OCI-LY3 (cell line): ENCODE data around the gene CDO1.
A peak's percentile ranks its signal among the peaks of the same experiment; 100 is the strongest.

Experiments used
- H2AFZ ChIP-seq: fragments of 200-600, 300-600 bp; shearing (Covaris generic); 2 replicates; pipeline ENCODE4 v1.6.0; 2014; ENCODE audit warnings: antibody characterized with exemption, low read depth, low read length
- H3K27ac ChIP-seq: fragments of 200-600, 300-600 bp; sonication (generic); 2 replicates; pipeline ENCODE4 v1.5.1; 2014; ENCODE audit warnings: mild to moderate bottlenecking, low read length, moderate library complexity, mixed read lengths
- H3K27me3 ChIP-seq: fragments of 200-600, 300-600 bp; sonication (generic); 2 replicates; pipeline ENCODE4 v1.6.1; 2014; ENCODE audit warnings: low read depth, low read length, mixed read lengths
- H3K36me3 ChIP-seq: fragments of 200-600, 300-600 bp; sonication (generic); replicated peaks from 2 replicates; pipeline ENCODE3; 2014; ENCODE audit warnings: low read depth, low read length, mixed read lengths
- H3K4me1 ChIP-seq: fragments of 300-600, 200-600 bp; sonication (generic); 2 replicates; pipeline ENCODE4 v1.6.1; 2014; ENCODE audit warnings: low read length, mixed read lengths
- H3K4me2 ChIP-seq: fragments of 200-600, 300-600 bp; sonication (generic); 2 replicates; pipeline ENCODE4 v1.6.1; 2014; ENCODE audit warnings: low read length, mixed read lengths
- H3K4me3 ChIP-seq: fragments of 300-600, 200-600 bp; sonication (generic); 2 replicates; pipeline ENCODE4 v1.5.1; 2014; ENCODE audit warnings: antibody characterized with exemption, mild to moderate bottlenecking, low read length, moderate library complexity
- H3K79me2 ChIP-seq: fragments of 300-600, 200-600 bp; shearing (Covaris generic); 2 replicates; pipeline ENCODE4 v1.6.1; 2014; ENCODE audit warnings: mild to moderate bottlenecking, low read length, mixed read lengths
- H3K9ac ChIP-seq: fragments of 300-600, 200-600 bp; shearing (Covaris generic); 2 replicates; pipeline ENCODE4 v1.6.0; 2014; ENCODE audit warnings: mild to moderate bottlenecking, low read length, moderate library complexity
- H3K9me3 ChIP-seq: fragments of 200-600, 300-600 bp; shearing (Covaris generic); 2 replicates; pipeline ENCODE4 v1.6.1; 2014; ENCODE audit warnings: low read length, mixed read lengths; ENCODE audit not compliant: insufficient read depth
- H4K20me1 ChIP-seq: fragments of 200-600, 300-600 bp; sonication (generic); 2 replicates; pipeline ENCODE4 v1.6.1; 2016; ENCODE audit warnings: low read length, mixed read lengths; ENCODE audit not compliant: insufficient read depth
- CTCF ChIP-seq: fragments of 200-600, 300-600 bp; sonication (generic); IDR thresholded peaks from 2 replicates; pipeline ENCODE4 v1.5.1; 2014; ENCODE audit warnings: antibody characterized with exemption, low read length, low read depth
- EZH2phosphoT487 ChIP-seq: fragments of 200-600 bp; shearing (Covaris generic); IDR thresholded peaks from 2 replicates; pipeline ENCODE4 v1.6.1; 2018; ENCODE audit warnings: antibody characterized with exemption, mixed run types, low read depth

CDO1 gene

GRCh38 chr5:115842952-115843351 is 26.5 kb upstream of the CDO1 start:
- Histone ChIP-seq H3K9ac (peak overlapping the region; percentile 63), H4K20me1 (peaks cover 55% of the 10 kb centered on the region)

GRCh38 chr5:115842089-115842935 is 25.9 kb upstream of the CDO1 start:
- H3K4me1 ChIP-seq = peaks cover 50% of the 10 kb centered on the region
- peak overlapping the region; percentile 63 for H3K9ac ChIP-seq
- H3K4me2 ChIP-seq = peak overlapping the region; percentile 87
- H2AFZ ChIP-seq = no peak overlapping the region
- H3K27me3 ChIP-seq = no peaks in the 10 kb centered on the region
- H3K9me3 ChIP-seq = no peaks in the 10 kb centered on the region
- H3K79me2 ChIP-seq = peaks cover 74% of the 10 kb centered on the region
- TF ChIP-seq CTCF = no peak
- no peak for TF ChIP-seq EZH2phosphoT487
- H3K36me3 ChIP-seq = peaks cover 9% of the 10 kb centered on the region
- peaks cover 54% of the 10 kb centered on the region for H4K20me1 ChIP-seq
- peak overlapping the region; percentile 95 for H3K4me3 ChIP-seq
- H3K27ac ChIP-seq = peak overlapping the region; percentile 75; the same call in 1 of the 2 replicates

More at GRCh38 chr5:115842952-115843351, 26.5 kb upstream of the CDO1 start:
- TF ChIP-seq EZH2phosphoT487 = no peak
- TF ChIP-seq CTCF = no peak
- Histone ChIP-seq H3K27ac (no peak overlapping the region), H3K4me2 (peak overlapping the region; percentile 87), H3K4me1 (peaks cover 50% of the 10 kb centered on the region), H3K27me3 (no peaks in the 10 kb centered on the region), H3K4me3 (peak overlapping the region; percentile 95), H3K9me3 (no peaks in the 10 kb centered on the region), H3K79me2 (peaks cover 76% of the 10 kb centered on the region), H2AFZ (no peak overlapping the region), H3K36me3 (peaks cover 3% of the 10 kb centered on the region)

- TF ChIP-seq CTCF (no peak), EZH2phosphoT487 (no peak)
- H3K36me3 ChIP-seq = peaks cover 14% of the 10 kb centered on the region
- H2AFZ ChIP-seq = peak within 1 kb of the TSS; percentile 85
- H3K27ac ChIP-seq = peak within 1 kb of the TSS; percentile 75
- H3K4me3 ChIP-seq = peak within 1 kb of the TSS; percentile 95
- peak within 1 kb of the TSS; percentile 87 for H3K4me2 ChIP-seq
- peaks cover 66% of the 10 kb centered on the region for H3K79me2 ChIP-seq
- no peaks in the 10 kb centered on the region for H3K9me3 ChIP-seq
- peaks cover 47% of the 10 kb centered on the region for H4K20me1 ChIP-seq
- peak within 1 kb of the TSS; percentile 91 for H3K9ac ChIP-seq
- H3K4me1 ChIP-seq = peaks cover 50% of the 10 kb centered on the region
- H3K27me3 ChIP-seq = no peaks in the 10 kb centered on the region
These were observed 25.1 kb upstream of the CDO1 start, which contains the start of the genes AP3S1 and ATG12 for GRCh38 chr5:115841382-115842088. Gene AP3S1, plus strand, starts transcription at chr5:115841935. Its CDS starts 103 bp downstream, at chr5:115842038. Gene ATG12, minus strand, starts transcription at chr5:115841565. Its CDS starts 13 bp downstream, at chr5:115841552.

GRCh38 chr5:115840873-115841272 is 24.4 kb upstream of the CDO1 start:
- Histone ChIP-seq H3K27me3 (no peaks in the 10 kb centered on the region), H4K20me1 (peaks cover 42% of the 10 kb centered on the region), H3K4me1 (peaks cover 46% of the 10 kb centered on the region), H3K79me2 (peaks cover 61% of the 10 kb centered on the region), H3K4me3 (peak overlapping the region; percentile 95), H2AFZ (peak overlapping the region; percentile 85), H3K9me3 (no peaks in the 10 kb centered on the region), H3K9ac (peak overlapping the region; percentile 91), H3K36me3 (peaks cover 19% of the 10 kb centered on the region), H3K4me2 (peak overlapping the region; percentile 85), H3K27ac (peak overlapping the region; percentile 75)
- TF ChIP-seq CTCF (no peak), EZH2phosphoT487 (no peak)
